NCI-H2227 (cell line): ENCODE results near the gene LFNG.

Experiments
- DNase-seq: peaks from one replicate; lab custom pipeline; 2025; ENCODE audit not compliant: unreplicated experiment; lab: John Stamatoyannopoulos, UW

Gene LFNG

DNA sequence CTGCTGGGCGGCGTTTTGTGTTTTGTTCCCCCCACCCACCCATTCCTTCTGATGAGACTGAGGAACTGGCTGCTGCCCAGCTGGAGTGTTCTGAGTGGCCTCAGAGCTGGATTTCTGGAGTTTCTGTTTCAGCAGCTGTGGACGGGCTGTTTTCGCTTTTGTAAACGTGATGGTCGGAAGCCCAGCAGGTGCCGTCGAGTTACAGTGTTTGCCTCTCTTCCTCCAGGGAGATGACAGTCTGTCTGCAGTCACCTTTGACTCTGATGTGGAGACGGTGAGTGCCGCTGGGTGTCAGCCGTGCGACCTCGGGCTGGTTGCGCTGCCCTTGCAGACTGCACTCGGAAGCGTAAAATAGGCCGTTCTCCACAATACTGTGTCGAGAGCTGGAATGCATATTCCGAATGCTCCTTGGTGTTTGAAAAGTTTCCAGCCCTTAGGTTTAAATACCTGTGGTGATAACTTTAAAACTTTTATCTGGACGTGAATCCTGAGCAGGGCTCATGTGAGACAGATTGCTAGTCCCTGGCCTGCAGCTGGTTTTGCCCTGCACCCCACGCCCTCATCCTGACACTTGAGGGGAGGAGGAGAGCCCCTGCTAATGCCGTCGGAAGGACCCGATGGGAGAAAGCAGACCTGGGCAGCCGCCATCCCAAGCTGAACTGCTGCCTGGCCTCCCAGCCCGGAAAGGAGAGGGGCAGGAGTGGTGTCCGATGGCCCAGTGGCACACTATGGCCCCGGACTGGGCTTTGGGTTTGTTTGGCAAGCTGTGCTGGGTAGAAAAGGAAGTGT is 47.5 kb downstream of the LFNG start:
- DNase-seq, result peak; percentile 8

DNA sequence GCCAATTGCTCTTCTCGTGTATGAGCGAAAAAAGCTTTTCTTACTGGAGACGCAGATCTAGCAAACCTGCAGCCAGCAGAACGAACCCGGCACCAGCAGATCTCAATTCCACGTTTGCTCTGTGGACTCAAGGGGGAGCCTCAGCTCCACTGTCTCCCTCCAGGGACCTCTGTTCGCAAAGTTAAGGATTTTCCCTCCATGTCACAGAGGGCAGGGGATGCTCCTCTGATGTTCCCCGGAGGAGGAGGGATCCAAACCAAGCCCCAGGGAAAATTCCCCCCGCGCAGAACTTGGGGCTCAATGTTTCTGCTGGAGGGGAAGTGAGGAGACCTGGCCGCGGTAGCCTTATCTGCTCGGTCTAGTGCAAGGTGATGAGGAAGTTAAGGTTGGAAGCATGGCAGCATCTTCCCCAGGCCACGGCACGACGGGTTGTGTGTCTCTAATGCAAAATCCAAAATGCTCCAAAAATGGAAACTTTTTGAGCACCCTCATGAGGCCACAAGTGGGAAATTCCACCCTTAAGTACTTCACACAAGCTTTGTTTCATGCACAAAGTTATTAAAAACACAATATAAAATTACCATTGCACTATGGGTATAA is 48.2 kb downstream of the LFNG start:
- no peak for DNase-seq

DNA sequence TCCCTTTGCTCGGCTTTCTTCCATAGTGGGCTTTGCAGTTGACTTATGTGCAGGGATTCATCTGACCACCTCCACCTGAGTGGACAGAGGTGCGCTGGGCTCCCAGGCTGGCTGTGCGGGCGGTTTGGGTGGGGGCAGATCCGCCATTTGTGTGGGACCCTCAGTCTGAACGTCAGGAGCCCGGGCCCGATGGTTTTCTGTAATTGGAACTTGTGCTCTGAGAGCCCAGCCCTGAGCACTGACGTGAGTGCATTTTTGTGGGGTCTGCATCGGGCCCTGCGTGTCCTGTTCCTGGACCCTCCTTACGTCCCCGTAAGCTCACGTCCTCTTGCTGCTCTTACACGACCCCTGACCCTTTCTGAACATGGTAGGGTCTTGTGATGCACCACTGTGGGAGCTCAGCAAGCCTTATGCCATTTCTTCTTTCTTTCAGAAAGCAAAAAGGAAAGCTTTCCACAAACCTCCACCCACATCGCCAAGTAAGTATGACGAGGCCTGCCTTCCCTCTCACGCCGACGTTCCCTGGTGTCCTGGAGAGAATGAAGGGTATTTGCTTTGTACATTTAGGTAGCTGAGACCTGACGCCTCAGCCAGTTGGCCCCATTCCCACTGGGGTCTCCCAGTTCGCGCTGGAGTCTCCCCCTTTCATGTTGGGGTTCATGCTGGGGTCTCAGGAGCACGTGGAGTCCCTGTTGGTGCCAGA is 49.1 kb downstream of the LFNG start:
- no peak for DNase-seq

DNA sequence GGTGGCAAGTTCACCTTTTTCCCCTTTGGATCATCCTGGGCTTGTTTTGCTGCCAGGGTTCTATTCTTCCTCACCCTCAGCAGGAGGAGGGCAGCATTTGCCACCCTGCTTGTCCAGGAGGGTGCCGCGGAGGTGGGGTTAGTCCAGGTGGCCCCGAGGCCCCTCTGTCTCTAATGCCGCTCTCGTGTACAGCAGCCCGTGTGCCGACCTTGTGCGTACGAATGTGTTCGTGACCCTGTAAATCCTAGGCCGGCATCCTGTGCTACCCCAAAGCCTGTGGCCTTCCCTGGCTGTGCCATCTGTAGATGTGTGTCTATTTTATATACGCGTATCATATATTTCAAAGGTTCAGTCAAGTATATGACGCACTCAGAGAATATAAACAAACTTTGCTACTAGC is 49.8 kb downstream of the LFNG start:
- DNase-seq, result no peak

DNA sequence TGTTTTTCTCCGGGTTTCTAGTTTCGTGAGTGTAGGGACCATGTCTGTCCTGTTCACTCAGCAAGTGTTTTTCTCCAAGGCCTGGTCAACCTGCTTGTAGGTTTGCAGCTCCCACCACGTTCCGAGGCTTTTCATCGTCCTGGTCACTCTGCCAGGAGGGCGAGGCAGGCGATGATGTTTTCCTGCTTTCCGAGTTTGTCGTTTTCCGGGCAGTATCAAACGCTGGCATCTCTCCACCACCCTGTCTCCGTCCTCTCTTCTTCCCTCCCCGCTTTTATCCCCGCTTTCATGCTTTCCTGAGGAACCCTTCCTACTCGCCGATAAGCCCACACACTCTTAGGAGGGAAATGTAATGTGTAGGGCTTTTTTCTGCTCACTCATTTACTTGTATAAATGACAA is 50.4 kb downstream of the LFNG start:
- DNase-seq, result no peak

DNA sequence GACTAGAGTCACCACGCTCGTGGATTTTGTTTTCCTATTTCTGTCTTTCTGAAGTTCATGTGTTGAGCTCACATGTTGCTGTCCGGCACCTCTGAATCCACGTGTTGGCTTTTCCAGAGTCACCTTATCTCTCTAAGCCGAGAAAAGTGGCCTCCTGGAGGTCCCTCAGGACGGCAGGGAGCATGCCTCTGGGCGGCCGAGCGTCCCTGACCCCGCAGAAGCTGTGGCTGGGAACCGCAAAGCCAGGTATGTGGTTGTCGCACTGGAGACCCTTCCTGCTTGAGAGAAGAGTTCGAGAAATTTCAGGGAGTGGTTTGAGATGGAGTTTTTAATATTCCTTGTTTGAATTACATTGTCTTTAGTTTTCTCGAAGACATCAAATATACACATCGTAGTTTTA is 51.8 kb downstream of the LFNG start:
- no peak for DNase-seq

DNA sequence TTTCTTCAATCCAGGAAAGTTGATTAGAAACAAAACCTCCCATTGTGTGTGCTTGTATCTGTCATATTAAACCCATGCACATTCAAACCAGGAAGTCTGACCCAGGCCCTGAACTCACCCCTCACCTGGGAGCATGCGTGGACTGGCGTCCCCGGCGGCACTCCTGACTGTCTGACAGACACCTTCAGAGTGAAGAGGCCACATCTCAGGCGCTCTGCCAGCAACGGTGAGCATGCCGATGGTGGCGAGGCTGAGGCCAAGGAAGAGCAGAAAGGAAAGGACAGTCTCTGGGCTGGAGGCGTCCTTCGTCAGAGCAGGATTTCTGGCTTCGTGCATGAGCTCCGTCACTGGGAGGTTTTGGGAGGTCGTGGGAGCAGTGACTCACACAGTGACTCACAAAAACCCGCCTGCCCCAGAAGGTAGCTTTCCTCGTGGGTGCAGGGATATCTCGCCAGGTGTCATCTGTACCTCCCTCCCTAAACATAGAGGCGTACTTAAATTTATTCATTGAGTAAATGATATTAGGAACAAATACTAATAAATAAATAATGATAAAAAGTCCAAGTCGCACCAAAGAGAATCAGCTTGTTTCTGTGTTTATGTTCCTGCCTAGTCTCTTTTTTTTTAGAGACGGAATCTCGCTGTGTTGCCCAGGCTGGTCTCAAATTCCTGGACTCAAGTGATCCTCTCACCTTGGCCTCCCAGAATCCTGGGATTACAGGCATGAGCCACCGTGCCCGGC is 52.7 kb downstream of the LFNG start:
- DNase-seq, result no peak

DNA sequence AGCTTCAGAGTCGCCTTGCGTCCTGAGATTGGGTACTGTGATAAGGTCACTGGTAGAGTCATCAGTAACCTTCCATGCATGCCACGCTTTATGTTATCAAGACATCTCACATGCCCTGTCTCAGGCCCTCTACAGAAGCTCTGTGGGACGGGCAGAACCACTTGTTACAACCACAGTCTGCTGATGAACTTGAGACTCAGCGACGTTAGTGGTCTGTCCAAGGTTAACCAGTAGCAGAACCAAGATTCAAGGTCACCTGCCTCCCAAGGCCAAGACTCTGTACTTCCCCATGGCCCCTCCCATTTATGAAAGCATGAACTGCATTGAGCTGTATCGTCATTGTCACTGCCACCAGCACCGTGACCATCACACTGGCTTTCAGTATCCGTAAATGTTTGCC is 54.2 kb downstream of the LFNG start:
- DNase-seq, result no peak

DNA sequence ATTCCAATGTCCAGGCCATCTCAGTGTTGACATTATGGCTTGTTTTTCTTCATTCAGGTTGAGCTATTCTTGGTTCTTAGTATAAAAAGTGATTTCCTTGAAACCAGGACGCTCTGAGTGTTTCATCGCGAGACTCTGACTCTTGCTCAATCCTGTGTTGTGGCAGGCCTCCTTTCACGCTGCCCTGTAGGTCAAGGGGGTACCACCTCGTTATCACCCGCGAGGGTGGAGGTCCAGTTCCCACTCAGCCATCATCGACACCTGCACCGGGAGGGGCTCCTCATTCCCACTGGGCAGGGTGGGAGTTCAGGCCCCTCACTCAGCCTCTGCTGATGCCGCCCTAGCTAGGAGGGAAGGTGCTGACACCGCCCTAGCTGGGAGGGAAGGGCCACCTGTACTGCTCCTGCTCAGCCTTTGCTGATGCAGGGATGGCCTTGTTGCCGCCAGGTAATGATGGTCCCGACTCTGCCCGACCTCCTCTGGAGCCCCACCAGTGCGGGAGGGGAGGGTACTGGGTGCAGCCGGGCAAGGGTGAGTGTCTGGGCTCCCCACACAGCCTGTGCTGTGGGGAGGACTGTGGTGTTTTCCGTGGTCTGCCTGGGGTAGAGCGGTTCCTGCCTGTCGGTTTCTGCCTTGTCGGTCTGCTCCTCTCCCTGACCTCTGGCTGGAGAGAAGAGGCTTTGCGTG is 55.6 kb downstream of the LFNG start:
- no peak for DNase-seq

DNA sequence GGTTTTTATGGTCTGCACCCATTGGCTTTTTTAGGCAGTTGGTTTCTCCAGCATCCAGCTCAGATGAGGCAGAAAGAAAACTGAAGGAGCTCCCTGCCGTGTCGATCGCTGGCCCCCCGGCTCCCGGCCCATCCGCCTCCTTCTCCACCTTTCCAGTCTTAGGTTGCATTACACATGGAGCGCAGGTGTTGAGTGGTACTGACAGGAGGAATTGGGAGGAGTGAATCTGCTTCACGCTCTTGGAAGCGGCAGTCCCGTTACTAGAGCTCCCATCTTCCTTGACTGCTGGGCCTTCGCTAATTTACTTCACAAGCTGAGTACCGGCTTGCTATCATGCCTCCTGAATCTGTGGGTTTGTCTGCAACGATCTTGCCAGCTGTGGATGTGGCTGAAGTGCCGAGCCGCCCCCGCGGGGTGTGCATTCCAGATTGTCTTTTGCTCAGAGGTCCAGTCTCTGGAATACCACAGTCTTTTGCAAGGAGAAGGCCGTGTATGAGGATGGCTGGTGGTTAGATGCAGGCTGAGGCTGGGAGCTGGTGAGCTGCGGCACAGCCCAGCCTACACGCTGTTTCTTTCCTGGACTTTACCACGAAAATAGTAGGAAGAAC is 56.3 kb downstream of the LFNG start:
- DNase-seq, result no peak

DNA sequence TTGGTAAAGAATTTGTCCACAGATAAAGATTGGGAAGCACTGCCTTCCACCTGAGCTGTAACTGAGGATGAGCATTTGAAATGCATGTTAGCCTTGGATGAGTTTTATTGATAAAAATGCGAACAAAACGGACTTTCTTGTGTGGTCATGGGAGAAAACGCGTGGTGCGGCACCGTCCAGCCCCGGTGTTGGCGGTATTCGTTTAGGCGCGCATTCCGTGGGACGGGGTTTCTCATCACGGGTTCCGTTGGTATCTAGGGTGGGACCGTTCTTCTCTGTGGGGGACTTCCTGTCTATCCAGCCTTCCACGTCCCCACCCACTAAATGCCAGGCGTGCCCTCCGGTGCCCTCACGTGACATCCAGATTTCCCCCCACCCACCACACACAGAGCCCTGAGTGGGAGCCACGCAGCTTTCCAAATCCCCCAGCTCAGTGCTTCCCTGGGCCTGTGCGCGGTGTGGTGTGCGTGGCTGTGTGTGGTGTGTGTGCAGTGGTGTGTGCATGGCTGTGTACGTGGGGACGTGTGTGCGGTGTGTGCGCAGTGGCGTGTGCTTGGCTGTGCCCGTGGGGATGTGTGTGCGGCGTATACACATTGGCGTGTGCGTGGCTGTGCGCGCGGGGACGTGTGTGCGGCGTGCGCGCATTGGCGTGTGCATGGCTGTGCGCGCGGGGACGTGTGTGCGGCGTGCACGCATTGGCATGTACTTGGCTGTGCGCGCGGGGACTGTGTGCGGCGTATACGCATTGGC is 57.3 kb downstream of the LFNG start:
- DNase-seq, result no peak
